ENCODE results near the gene ULK4.

GRCh38 chr3:41912280-41912679, 49.6 kb downstream of the ULK4 start:
- TF ChIP-seq CTCF (IDR thresholded peaks at IDR 0.05; ENCODE audit: borderline replicate concordance, extremely low read depth, low read length, poor library complexity, severe bottlenecking): no peak
- no peak for TF ChIP-seq EZH2 (IDR thresholded peaks at IDR 0.05; ENCODE audit: borderline replicate concordance, low read depth, low read length, severe bottlenecking)

Data from DND-41 (cell line).